Activated CD4-positive, alpha-beta T cell treated with anti-CD3 and anti-CD28 coated beads, Interleukin-2, amount 50 U/mL, for 1 hour (primary cell): ENCODE results near the gene CBLC.

Experiments
- DNase-seq: peaks from one replicate; pipeline ENCODE4 v3.0.0-alpha.2; 2020

The CBLC gene

GRCh38 chr19:44803442-44804428 is 26.0 kb downstream of the CBLC start:
- DNase-seq, result no peak

- DNase-seq, result no peak
Measured at GRCh38 chr19:44806291-44806690, 28.6 kb downstream of the CBLC start.

GRCh38 chr19:44807162-44807561 is 29.5 kb downstream of the CBLC start:
- DNase-seq, result no peak

- no peak for DNase-seq
Measured at GRCh38 chr19:44807652-44808462, 30.2 kb downstream of the CBLC start.

GRCh38 chr19:44808463-44809371 is 31.0 kb downstream of the CBLC start, which contains the start of gene BCAM:
BCAM (plus strand) TSS chr19:44809103; CDS start chr19:44809125, 22 bp downstream.
- DNase-seq, result peak; percentile 4

GRCh38 chr19:44809577-44810233 is 32.0 kb downstream of the CBLC start:
- no peak for DNase-seq

- DNase-seq, result no peak
Measured at GRCh38 chr19:44810234-44811121, 32.8 kb downstream of the CBLC start.

- no peak for DNase-seq
Measured at GRCh38 chr19:44811122-44811419, 33.4 kb downstream of the CBLC start.

- DNase-seq, result no peak
Measured at GRCh38 chr19:44812142-44812718, 34.5 kb downstream of the CBLC start.

GRCh38 chr19:44813070-44813840 is 35.6 kb downstream of the CBLC start:
- DNase-seq, result no peak

- DNase-seq, result no peak
Measured at GRCh38 chr19:44813841-44814470, 36.3 kb downstream of the CBLC start.

- DNase-seq, result no peak
Measured at GRCh38 chr19:44814517-44814916, 36.8 kb downstream of the CBLC start.

GRCh38 chr19:44816301-44816700 is 38.6 kb downstream of the CBLC start:
- DNase-seq, result no peak

- DNase-seq, result no peak
Measured at GRCh38 chr19:44817725-44818465, 40.2 kb downstream of the CBLC start.

- no peak for DNase-seq
Measured at GRCh38 chr19:44818466-44819031, 40.9 kb downstream of the CBLC start.

GRCh38 chr19:44819246-44819832 is 41.6 kb downstream of the CBLC start:
- no peak for DNase-seq

- no peak for DNase-seq
Measured at GRCh38 chr19:44820648-44821609, 43.2 kb downstream of the CBLC start.
